HG02798 (cell line): ENCODE results near the gene UBE2QL1.

Source experiments
- ATAC-seq: cut with Tn5 transposase; IDR thresholded peaks from one replicate; pipeline ENCODE4 v1.9.1; 2021; ENCODE audit warnings: mild to moderate bottlenecking; ENCODE audit not compliant: unreplicated experiment, poor library complexity

The UBE2QL1 gene

DNA sequence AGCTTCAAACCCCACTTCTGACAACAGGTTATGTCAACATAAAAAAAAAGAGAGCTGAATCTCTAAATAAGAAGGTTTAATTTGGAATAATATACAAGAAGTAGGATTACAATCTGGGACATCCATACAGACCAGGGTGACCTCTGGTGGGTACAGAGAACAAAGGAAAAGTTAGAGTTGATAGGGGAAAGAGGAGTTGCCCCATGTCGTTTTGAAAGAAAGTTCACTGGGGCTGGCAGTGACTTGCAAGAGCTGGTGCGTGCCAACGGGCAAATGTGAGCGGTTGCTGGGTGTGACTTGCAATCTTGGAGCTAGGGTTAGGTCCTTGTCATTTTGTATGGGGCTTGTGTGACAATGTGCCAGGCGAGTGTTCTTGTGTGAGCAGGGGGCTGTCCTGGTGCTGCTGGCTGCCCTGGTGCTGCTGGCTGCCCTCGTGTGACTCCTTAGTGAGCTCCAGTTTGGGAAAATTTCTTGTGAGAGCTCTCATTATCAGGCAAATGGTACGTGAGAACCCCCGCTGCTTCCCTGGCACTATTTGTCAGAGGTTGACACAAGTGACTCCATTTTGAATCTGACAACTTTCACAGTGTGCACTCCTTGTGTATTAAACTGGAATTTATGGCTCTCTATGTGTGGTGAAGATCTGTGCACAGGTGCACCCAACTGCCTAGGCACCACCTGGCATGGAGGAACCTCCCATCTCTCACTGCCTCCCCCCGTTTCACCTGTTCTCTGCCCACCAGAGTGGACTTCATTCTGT lies 69.8 kb downstream of the UBE2QL1 start:
- no peak for ATAC-seq

- ATAC-seq = no peak
Measured at GRCh38 chr5:6520201-6520600, 71.5 kb downstream of the UBE2QL1 start.

GRCh38 chr5:6522331-6522730 lies 73.7 kb downstream of the UBE2QL1 start:
- no peak for ATAC-seq

DNA sequence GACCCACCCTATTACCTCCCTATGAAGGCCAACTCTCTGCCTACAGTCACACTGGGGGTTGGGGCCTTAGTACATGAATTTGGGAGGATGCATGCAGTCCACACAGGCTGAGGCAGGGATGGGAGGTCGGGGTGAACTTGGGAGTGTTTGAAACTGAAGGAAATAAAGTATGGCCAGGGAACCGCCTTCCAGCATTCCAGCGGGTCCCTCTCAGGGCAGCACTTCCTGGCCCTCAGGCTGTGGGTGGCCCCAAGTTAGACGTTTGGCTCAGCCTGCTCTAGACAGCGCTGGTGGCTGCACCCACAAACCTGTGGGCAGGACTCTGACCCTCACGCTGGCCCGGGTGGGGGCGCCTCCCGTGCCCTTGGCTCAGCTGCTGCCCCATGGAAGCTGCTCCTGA lies 74.3 kb downstream of the UBE2QL1 start:
- ATAC-seq = no peak

DNA sequence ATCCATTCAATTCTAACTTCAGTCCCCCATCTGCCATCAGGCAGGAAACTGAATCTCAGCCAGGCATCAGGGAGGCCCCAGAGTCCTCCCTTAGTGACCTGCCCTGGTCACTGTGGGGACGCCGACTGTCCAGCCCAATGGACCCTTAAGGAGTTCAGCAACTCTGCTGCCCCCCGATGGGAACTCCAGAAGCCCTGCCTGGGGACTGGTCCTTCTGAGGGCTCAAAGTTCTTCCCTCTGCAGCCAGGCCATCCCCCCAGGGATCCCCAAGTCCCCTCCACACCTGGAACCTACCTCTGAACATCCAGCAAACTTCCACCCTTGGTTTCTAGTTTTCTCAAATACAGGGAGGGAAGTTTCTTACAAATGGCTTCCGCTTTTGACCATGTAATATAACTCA lies 76.8 kb downstream of the UBE2QL1 start:
- ATAC-seq = no peak

GRCh38 chr5:6525910-6526309 lies 77.3 kb downstream of the UBE2QL1 start:
- ATAC-seq = no peak

GRCh38 chr5:6527749-6528455 lies 79.2 kb downstream of the UBE2QL1 start:
- ATAC-seq = no peak

- ATAC-seq = no peak
Measured at GRCh38 chr5:6535594-6535993, 86.9 kb downstream of the UBE2QL1 start.

DNA sequence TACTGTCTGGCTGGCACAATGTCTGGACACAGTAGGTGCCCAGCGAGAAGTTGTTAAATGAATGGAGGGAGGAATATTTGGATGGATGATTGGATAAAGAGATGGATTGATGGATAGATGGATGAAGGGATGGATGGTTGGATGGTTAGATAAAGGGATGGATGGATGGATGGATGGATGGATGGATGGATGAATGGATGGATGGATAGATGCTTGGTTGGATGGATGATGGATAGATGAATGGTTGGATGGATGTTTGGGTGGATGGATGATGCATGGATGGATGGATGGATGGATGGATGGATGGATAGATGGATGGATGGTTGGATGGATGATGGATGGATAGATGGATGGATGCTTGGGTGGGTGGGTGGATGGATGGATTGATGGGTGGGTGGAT lies 90.4 kb downstream of the UBE2QL1 start:
- no peak for ATAC-seq

- no peak for ATAC-seq
Measured at GRCh38 chr5:6540111-6540827, 91.6 kb downstream of the UBE2QL1 start.

DNA sequence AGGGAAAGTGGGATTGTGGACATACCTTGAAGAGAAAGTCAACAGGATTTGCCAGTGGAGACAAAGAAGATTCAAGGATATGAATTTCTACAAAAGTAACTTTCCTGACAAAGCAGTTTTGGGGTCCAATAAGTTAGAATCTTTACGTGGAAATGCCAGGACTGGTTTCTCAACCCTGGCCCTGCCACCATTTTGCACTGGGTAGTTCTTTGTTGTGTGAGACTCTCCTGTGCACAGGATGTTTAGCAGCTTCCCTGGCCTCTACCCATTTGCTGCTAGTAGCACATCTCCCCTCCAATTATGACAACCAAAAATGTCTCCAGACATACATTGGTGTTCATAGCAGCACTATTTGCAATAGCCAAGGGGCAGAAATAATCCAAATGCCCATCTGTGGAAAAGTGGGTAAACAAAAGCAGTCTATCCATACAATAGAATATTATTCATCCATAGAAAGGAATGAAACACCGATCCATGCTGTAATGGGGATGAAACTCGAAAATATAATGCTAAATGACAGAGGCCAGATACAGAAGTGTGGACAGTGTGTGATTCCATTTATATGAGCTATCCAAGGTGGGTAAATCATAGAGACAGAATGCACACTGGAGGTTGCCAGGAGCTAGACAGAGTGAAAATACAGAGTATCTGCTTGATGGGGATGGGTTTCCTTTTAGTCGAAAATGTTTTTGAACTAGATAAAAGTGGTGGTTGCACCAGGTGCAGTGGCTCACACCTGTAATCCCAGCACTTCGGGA lies 92.8 kb downstream of the UBE2QL1 start:
- ATAC-seq = no peak

DNA sequence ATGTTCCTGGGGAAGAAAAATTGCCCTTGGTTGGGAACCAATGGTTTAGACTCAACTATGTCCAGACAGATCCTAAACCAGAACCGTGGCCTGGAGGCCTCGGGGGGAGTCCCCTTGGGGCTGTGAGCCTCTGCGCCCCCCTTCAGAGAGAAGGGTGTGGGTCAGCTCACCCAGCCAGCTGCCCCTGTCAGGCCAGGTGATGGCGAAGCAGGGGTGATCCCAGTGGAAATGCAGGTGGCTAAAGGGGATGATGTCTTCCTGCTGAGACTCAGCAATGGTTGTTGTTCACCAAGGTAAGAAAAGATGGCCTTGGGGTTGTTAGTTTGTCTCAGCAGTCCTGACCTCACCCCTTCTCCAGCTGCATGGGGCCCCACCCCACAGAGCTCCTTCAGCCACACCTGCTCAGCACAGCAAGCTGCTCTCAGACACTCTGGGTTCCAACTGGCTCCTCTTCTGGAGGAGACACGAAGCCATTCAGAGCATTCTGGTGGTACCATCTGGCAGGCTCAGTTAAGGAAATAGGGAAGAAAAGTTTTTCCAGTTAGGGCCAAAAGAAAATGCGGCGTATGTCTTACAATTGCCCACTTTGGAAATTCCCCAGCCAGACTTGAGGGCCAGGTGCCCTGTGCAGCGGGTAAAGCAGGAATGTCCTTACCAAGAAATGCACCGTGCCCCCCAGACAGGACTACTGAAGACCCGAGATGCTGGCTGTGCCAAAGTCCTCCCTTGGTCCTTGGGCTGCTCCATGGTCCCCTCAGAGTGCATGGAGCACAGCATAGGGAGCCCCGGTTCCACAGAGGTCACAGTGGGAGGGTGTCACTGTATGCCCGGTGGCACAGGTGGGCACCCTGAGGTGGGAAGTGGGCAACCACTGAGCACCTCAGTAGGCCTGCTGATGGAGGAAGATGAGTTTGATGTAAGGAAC lies 94.0 kb downstream of the UBE2QL1 start:
- ATAC-seq = no peak

- ATAC-seq = no peak
Measured at GRCh38 chr5:6543346-6543730, 94.7 kb downstream of the UBE2QL1 start.

DNA sequence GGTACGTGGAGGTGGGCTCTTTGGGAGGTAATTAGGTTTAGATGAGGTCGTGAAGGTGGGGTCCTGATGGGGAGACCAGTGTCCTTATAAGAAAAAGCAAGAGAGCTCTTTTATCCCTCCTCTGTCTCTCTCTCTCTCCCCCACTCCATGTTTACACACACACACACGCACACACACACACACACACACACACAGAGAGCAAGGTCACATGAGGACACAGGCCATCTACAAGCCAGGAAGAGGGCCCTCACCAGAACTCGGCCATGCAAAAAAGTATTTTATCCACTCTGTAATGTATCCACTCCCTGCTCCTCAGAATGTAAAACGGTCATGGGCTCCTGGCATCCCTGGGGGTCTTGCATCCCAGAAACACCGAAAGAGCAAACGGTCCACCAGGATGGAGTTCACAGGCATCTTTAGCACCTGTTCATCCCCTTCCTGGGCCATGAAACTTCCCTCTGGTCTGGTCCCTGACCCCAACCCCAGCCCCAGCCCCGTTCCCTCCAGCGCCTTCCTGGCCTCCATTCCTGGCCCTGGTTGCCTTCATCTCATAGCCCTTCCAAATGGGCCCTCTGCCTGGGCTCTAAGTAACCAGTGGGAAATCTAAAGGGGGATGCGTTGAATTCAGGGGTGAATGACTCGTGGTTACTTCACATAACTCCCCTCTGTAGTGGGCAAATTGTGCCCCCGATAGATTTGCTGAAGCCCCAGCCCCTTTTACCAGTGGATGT lies 95.3 kb downstream of the UBE2QL1 start:
- ATAC-seq = no peak
